Activated CD8-positive, alpha-beta memory T cell treated with anti-CD3 and anti-CD28 coated beads for 36 hours (primary cell): ENCODE data around the gene RDX. TPM values are rescaled to one million over a fixed set of nuclear protein-coding genes. Genes with fewer than 3 reads are reported as not detected.
"Not testable (repeated sequence)": the region's sequence is repeated elsewhere in the genome, so short reads cannot be mapped to it uniquely, and the experiment has no call there.

Experiments
- CTCF ChIA-PET: fragments of 350-600 bp; sonication (Branson Sonifier 250); formaldehyde crosslinking; loops from one replicate; lab custom pipeline; 2021; ENCODE audit warnings: antibody characterized with exemption; lab: Charles Lee
- POLR2A ChIA-PET: fragments of 350-600 bp; sonication (Branson Sonifier 250); formaldehyde crosslinking; loops from one replicate; lab custom pipeline; 2021; ENCODE audit warnings: antibody characterized with exemption; lab: Charles Lee
- total RNA-seq, 2 experiments: library from RNA; stranded (reverse); gene quantifications; one replicate each; pipeline ENCODE4 v1.2.3, GENCODE V29; 2021

The RDX gene
- total RNA-seq, 2 experiments from 2014 or later: 55.4 to 55.5 TPM

GRCh38 chr11:110235966-110236365 lies 60.4 kb downstream of the RDX start:
- ChIA-PET CTCF (no interaction called here), POLR2A (no interaction called here)

GRCh38 chr11:110230377-110230776 lies 66.0 kb downstream of the RDX start:
- POLR2A ChIA-PET: no interaction called here
- CTCF ChIA-PET: no interaction called here

DNA sequence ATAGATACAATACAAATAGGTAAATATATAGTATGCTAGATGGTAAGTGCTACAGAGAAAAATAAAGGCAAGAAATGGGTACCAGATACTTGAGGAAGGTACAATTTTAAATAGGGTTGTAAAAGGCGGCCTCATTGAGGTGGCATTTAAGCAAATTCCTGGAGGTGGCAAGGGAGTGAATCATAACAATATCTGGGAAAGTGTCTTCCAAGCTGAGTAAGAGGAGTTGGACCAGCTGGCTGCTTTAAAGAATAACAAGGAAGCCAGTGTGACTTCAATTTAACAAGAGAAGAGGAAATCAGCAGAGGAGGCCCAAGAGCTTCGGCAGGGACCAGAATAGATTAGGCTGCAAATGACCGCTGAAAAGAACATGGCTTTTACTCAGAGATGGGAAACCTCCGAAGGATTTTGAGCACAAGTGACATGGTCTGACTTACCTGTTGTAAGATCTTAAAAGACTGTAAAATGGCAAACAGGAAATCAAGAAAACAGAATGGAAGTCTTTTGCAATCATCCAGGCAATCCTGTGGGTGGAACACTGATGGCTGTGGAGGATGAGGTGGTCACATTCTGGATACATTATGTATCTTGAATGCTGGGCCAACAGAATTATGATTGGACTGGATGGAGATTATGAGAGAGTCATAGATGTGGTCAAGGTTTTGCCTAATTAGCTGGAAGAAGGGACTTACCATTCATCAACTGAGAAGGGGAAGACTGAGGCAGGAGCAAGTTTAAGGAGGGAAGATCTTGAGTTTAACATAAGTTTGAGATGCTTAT lies 77.2 kb downstream of the RDX start:
- CTCF ChIA-PET: no interaction called here
- POLR2A ChIA-PET: no interaction called here

- CTCF ChIA-PET: no interaction called here
These were observed 78.5 kb downstream of the RDX start for GRCh38 chr11:110217936-110218335.

DNA sequence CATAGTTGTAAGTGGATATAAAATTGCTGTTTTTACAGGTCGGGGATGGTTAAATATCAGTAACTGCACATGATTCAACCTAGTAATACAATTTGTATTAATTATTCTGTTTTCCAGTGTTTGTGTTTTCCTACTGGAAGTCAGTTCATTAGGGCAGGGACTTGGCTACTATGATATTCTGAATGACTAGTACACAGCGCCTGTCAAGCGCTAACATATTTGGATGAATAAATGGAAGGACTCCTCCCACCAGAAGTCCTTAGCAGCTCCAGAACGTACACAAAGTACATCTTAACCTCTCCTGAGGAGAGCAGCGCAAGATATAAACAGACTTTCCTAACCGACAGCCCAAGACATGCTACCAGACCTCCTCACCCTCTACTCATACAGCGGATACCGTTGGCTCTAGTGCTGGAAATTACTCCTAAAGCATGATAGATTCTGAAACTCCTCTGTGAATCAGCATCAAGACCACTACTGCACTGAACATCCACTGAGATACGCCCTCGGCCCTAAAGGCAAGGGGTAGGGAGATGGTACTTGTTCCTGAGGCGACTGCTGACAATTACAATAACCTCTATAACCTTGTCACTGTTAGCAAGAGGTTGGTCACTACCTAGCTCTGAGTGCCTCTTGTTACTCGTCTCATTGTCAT lies 79.1 kb downstream of the RDX start:
- POLR2A ChIA-PET: no interaction called here
- CTCF ChIA-PET: interaction anchor here (0.6 to 1.2 kb wide), 2 partner anchors 23 to 80 kb away, joined by 3 to 4 read pairs; partner anchors contain the start of gene RDX

More at GRCh38 chr11:110217936-110218335, 78.5 kb downstream of the RDX start:
- POLR2A ChIA-PET: no interaction called here

DNA sequence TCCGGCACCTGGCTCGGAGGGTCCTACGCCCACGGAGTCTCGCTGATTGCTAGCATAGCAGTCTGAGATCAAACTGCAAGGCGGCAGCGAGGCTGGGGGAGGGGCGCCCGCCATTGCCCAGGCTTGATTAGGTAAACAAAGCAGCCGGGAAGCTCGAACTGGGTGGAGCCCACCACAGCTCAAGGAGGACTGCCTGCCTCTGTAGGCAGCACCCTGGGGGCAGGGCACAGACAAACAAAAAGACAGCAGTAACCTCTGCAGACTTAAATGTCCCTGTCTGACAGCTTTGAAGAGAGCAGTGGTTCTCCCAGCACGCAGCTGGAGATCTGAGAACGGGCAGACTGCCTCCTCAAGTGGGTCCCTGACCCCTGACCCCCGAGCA lies 87.1 kb downstream of the RDX start:
- POLR2A ChIA-PET, CTCF ChIA-PET: not testable (repeated sequence)

DNA sequence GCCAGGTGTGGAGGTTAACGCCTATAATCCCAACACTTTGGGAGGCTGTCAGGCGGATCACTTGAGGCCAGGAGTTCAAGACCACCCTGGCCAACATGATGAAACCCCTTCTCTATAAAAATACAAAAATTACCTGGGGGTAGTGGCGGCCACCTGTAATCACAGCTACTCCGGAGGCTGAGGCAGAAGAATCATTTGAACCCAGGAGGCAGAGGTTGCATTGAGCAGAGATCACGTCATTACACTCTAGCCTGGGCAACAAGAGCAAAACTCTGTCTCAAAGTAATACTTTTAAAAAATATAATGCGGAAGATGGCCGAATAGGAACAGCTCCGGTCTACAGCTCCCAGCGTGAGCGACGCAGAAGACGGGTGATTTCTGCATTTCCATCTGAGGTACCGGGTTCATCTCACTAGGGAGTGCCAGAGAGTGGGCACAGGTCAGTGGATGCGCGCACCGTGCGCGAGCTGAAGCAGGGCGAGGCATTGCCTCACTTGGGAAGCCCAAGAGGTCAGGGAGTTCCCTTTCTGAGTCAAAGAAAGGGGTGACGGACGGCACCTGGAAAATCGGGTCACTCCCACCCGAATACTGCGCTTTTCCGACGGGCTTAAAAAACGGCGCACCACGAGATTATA lies 87.6 kb downstream of the RDX start:
- POLR2A ChIA-PET, CTCF ChIA-PET: not testable (repeated sequence)

DNA sequence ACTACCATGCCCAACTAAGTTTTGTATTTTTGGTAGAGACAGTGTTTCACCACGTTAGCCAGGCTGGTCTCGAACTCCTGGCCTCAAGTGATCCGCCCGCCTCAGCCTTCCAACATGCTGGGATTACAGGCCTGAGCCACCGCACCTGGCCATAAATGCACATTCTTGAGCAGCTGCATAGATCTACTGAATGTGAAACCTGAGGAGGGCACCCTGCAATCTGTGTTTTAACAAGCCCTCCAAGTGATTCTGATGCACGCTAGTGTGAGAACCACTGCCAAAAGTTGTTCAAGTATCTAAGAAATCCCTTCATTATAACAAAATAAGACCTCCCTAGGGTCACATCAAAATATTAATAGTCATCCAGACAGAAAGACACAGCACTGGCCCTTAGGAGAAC lies 89.3 kb downstream of the RDX start:
- ChIA-PET CTCF (no interaction called here), POLR2A (no interaction called here)

GRCh38 chr11:110200836-110201235 lies 95.6 kb downstream of the RDX start:
- POLR2A ChIA-PET: interaction anchor here (0.7 kb wide), 1 partner anchor 231 kb away, joined by 6 read pairs; no protein-coding TSS in a partner anchor
- CTCF ChIA-PET: interaction anchor here (0.5 to 3.4 kb wide), 17 partner anchors 23 to 404 kb away, joined by 3 to 12 read pairs (median 3); partner anchors contain the start of gene FDX1

- ChIA-PET POLR2A (no interaction called here), CTCF (interaction anchor here (0.7 to 3.4 kb wide), 9 partner anchors 136 to 404 kb away, joined by 3 to 12 read pairs (median 6); partner anchors contain the start of gene FDX1)
These were observed 96.2 kb downstream of the RDX start for GRCh38 chr11:110200241-110200640.

GRCh38 chr11:110199184-110199981 lies 97.0 kb downstream of the RDX start:
- POLR2A ChIA-PET: no interaction called here
- CTCF ChIA-PET: interaction anchor here (3.4 kb wide), 1 partner anchor 178 kb away, joined by 12 read pairs; no protein-coding TSS in a partner anchor

GRCh38 chr11:110198031-110198729 lies 98.2 kb downstream of the RDX start:
- ChIA-PET POLR2A (no interaction called here), CTCF (interaction anchor here (0.6 to 3.4 kb wide), 3 partner anchors 179 to 237 kb away, joined by 3 to 12 read pairs (median 4); partner anchors contain the start of gene FDX1)

DNA sequence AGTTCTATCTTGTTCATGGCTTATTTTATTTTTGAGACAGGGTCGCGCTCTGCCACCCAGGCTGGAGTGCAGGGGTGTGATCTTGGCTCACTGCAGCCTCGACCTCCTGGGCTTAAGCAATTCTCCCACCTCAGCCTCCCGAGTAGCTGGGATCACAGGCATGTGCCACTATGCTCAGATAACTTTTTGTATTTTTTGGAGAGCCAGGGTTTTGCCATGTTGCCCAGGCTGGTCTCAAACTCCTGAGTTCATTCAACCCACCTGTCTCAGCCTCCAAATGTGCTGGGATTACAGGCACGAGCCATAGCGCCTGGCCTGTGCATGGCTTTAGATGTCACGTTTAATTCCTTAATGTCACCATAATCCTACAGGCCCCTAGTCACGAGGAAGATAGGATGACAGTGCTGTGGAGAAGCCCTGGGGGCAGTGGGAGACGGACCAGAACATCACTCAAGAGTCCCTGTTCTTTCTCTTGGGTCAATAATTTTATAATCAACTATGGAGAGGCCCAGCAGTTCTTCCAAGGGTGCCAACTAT lies 99.5 kb downstream of the RDX start:
- ChIA-PET POLR2A (no interaction called here), CTCF (no interaction called here)

GRCh38 chr11:110196241-110196754 lies 100.1 kb downstream of the RDX start:
- CTCF ChIA-PET: no interaction called here
- POLR2A ChIA-PET: no interaction called here

DNA sequence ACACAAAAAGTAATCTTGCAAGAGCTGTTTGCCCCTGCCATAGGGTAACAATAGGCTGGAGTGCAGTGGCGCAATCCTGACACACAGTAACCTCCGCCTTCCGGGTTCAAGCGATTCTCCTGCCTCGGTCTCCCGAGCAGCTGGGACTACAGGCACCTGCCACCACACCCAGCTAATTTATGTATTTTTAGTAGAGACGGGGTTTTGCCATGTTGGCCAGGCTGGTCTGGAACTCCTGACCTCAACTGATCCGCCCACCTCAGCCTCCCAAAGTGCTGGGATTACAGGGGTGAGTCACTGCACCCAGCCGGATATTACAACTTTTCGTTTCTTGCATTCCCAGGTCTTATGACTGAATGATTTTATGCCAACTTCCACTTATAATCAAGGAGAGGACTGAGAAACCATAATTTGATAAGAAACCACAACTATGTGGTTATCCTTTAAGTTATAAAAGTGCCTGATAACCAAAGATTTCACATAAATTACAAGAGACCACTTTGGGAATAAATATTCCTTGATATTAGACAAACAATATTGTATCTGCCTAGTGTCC lies 102.1 kb downstream of the RDX start:
- POLR2A ChIA-PET: not testable (repeated sequence)

GRCh38 chr11:110192604-110193282 lies 103.7 kb downstream of the RDX start:
- POLR2A ChIA-PET, CTCF ChIA-PET: not testable (repeated sequence)

More for the DNA sequence above, 102.1 kb downstream of the RDX start:
- CTCF ChIA-PET: not testable (repeated sequence)

DNA sequence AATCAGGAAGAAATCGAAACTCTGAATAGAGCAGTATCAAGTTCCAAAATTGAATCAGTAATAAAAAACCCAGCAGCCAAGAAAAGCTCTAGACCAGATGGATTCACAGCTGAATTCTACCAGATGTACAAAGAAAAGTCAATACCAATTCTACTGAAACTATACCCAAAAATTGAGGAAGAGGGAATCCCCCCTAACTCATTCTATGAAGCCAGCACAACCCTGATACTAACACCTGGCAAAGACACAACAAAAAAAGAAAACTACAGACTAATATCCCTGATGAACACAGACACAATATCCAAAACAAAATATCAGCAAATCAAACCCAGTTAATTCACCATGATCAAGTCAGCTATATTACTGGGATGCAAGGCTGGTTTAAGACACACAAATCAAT lies 105.5 kb downstream of the RDX start:
- POLR2A ChIA-PET: no interaction called here
- CTCF ChIA-PET: interaction anchor here (1.4 kb wide), 1 partner anchor 16 kb away, joined by 3 read pairs; no protein-coding TSS in a partner anchor
